ENCODE results near the gene COL20A1.

Gene COL20A1

DNA sequence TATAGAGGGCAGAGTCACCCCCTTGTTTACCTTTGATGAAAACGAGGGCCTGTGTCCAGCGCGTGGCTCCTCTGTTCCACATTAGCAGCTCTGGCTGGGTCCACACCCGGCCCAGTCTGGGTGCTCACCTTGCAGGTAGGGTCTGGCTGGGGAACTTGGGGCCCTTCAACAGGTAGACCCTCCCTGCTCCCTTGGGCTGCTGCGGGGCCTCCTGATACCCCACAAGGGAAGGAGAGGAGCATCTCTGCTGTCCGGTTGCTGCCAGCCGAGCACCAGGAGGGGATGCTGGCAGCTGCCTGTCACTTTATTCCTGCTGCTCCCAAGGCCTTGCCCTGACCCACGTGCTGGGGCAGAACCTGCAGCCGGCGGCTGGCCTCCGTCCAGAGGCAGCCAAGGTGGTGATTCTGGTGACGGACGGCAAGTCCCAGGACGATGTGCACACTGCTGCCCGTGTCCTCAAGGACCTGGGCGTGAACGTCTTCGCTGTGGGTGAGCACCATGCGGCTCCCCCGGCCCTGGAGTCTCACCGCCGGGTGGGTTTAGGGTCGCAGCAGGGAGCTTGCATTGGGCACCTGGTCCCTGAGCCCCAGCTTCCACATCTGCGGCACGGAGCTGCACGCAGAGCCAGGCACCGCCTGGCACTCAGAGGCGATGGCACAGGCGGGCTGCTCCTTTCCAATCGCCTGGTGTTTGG lies 15.4 kb downstream of the COL20A1 start:
- DNase-seq (ENCODE audit: low spot score) = no peak

DNA sequence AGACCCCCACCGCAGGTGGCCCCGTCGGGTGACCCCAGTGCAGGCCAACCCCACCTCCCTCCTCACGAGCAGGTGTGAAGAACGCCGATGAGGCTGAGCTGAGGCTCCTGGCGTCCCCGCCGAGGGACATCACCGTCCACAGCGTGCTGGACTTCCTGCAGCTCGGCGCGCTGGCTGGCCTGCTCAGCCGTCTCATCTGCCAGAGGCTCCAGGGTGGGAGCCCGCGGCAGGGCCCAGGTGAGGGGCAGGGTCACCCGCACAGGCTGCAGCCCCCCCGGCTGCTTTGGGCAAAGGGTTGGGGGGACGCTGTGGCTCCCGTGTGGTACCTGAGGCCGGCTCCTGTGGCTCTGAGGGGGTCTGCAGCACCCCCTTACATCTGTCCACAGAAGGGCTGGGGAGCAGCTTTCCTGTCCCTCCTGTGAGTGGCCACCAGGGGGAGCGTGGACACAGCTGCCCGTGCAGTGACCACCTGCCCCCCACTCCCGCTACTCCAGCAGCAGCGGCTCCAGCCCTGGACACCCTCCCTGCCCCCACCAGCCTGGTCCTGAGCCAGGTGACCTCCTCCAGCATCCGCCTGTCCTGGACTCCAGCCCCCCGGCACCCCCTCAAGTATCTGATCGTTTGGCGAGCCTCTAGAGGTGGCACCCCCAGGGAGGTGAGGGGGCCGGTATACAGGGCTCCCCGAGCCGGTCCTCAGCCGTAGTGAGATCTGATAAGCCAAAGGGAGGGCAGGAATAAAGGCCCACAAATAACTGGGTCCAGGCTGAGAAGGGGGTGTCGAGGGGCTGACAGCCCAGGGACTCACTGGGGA lies 16.5 kb downstream of the COL20A1 start:
- DNase-seq (ENCODE audit: low spot score) = no peak

DNA sequence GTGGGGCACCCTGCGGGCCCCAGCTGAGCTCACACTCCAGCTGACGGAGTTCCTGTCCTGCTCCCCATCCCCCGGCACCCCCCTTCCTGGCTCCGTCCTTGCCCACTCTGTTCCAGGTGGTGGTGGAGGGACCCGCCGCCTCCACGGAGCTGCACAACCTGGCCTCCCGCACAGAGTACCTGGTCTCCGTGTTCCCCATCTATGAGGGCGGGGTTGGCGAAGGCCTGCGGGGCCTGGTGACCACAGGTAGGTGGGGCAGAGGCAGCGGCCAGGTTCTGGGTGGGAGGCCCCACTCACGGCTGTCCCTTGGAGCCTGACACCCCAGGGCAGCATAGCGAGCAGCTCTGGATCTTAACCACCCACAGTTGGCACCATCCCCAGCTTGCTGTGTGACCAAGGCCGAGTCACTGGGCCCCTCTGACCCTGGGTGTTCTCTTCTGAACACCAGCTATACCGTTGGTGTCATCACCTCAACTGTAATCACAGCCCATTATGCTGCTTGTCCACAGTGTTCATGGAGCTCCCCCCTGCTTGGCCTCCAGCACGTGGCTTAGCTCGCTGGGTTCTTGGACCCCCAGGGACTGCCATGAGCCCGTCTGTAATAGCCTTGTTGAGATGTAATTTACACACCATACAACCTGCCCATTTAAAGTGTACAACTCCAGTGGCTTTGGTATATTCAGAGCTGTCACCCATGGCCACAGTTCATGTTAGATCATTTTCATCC lies 17.4 kb downstream of the COL20A1 start:
- DNase-seq (ENCODE audit: low spot score) = no peak

DNA sequence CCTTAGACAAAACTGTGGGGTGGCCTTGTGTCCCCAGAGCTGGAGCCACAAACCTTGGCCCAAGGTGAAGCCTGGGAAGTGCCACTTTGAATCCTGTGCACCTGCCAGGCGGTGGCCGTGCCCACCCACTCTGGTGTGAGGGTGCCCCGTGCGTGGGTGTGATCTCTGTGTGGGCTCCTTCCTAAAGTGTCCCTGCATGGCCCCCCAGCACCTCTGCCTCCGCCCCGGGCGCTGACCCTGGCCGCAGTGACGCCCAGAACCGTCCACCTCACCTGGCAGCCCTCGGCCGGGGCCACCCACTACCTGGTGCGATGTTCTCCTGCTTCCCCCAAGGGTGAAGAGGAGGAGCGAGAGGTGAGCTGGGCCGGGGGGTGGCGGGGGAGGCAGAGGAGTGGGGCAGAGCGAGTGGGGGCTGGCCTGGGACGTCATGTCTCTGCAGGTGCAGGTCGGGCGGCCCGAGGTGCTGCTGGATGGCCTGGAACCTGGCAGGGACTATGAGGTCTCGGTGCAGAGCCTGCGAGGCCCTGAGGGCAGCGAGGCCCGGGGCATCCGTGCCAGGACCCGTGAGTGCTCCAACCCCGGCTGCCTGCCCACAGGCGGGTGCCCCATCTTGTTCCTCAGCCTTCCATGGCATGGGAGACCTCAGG lies 18.3 kb downstream of the COL20A1 start:
- DNase-seq (ENCODE audit: low spot score) = no peak

DNA sequence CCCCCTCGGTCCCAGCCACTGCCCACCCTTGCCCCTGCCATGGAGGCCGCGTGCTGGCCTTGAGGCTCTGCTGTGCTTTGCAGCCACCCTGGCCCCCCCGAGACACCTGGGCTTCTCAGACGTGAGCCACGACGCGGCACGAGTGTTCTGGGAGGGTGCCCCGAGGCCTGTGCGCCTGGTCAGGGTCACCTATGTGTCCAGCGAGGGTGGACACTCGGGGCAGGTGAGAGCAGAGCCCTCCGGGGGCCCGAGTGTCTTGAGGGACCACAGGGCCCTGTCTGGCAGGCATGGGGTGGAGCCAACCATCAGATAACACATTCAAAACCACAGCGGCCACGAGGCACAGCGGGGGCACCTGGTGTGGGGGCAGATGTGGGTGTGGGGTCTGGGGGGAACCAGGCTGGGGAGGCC lies 18.9 kb downstream of the COL20A1 start:
- no peak for DNase-seq (ENCODE audit: low spot score)

DNA sequence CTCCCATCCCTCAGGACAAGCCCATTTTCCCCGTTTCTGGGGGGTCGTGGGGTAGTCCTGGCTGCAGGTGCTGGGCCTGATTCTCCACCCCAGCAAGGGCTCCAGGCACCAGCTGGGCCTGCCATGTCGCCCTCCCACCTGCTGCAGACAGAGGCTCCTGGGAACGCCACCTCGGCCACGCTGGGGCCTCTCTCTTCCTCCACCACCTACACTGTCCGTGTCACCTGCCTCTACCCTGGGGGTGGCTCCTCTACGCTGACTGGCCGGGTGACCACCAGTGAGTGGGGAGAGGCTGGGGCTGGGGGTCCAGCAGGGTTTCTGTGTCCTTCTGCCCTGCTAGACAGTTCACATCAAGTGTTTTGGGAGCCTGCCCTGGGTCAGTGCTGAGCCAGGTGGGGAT lies 19.3 kb downstream of the COL20A1 start:
- no peak for DNase-seq (ENCODE audit: low spot score)

DNA sequence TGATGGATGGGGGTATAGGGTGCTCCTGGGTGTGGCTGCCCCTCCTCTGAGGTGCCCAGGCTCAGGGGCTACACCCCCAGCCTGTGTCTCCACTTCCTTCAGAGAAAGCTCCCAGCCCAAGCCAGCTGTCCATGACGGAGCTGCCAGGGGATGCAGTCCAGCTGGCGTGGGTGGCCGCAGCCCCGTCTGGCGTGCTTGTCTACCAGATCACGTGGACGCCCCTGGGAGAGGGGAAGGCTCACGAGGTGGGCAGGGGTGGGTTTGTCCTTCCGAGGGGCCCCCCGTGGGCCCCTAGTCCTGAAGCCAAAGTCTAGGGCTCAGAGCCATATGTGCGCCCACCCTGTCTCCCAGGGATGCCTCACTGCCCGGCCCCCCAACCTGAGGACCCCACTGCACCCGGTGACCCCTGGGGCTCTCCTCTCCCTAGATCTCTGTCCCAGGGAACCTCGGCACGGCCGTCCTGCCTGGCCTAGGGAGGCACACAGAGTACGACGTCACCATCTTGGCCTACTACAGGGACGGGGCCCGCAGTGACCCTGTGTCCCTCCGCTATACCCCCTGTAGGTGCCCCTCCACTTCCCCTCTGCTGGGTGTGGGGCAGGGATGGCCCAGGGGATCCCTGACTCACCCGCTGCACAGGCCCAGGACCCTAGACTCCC lies 19.8 kb downstream of the COL20A1 start:
- DNase-seq (ENCODE audit: low spot score) = no peak

DNA sequence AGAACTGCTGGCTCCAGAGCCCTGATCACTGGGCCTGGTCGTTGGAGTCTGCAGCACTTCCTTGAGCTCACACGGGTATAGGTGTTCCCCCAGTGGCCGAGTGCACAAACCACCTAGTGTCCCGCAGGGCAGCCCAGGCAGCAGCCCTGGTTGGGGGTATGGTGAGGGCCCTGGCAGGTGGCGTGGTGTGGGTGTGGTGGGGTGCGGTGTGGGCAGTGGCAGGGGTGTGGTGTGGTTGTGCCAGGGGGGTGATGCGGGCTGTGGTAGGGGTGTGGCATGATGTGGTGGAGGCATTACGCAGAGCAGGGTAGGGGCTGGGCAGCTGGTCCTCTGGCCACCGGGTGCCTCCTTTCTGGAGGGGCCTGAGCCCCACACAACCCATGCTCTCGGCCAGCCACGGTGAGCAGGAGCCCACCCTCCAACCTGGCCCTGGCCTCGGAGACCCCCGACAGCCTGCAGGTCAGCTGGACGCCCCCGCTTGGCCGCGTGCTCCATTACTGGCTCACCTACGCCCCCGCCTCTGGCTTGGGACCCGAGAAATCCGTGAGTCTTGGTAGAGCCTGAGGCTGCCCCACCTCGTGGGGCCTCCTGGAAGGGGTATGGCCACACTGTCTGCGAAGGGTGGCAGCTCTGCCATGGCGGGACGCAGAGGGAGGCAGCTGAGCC lies 20.5 kb downstream of the COL20A1 start:
- no peak for DNase-seq (ENCODE audit: low spot score)

DNA sequence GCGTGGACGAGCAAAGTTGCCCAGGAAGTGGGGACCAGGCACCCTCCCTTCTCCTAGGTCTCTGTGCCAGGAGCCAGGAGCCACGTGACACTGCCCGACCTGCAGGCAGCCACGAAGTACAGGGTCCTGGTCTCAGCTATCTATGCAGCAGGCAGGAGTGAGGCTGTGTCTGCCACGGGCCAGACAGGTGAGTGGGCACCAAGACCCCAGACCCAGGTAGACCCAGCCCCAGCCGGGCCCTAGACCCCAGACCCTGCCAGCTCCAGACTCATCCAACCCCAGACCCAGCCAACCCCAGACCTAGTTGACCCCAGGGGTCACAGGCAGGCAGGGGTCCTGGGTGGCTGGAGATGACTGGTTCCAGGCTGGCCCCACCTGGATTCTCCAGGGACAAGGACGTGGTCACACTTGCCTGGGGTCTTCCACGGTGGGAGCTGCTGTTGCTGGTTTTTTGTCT lies 21.1 kb downstream of the COL20A1 start:
- DNase-seq (ENCODE audit: low spot score) = no peak

DNA sequence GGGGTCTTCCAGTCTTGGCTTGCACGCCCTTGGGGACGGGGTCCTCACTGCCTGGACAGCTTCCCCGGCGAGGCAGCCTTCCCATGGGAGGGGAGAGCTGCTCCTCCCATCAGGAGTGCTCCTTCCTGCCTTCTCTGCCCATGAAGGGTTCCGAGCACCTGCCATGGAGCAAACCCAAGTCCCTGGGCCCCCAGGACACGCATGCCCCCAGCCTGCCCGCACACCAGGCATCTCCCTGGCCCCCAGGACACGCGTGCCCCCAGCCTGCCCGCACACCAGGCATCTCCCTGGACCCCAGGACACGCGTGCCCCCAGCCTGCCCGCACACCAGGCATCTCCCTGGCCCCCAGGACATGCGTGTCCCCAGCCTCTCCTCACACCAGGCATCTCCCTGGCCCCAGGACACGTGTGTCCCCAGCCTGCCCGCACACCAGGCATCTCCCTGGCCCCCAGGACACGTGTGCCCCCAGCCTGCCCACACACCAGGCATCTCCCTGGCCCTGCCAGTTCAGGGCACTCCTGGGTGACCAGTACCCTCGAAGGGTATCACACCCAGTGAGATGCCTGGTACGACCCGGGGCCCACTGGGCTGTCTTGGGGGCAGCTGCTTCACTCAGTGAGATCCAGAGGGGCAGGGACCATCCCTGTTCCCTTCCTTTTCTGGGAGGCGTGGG lies 21.7 kb downstream of the COL20A1 start:
- no peak for DNase-seq (ENCODE audit: low spot score)

DNA sequence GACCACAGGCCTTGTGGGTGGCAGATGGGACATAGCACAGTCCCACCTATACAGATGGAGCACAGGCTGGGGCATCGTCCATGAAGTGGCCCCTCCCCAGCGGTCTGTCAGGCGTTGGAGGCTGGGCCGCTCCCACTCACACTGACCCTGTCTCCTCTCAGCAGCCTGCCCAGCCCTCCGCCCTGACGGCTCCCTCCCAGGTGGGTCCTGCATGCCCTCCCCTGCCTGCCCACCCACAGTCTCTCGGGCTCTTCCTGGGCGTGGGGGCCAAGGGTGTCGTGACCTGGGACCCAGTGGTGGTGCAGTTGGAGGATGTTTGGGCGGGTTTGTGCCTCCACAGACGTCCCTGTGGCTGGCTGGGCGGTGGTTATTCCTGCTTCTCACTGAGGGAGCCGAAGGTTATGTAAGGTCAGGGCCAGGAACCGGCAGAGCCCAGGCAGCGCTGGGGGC lies 22.3 kb downstream of the COL20A1 start:
- DNase-seq (ENCODE audit: low spot score) = no peak

DNA sequence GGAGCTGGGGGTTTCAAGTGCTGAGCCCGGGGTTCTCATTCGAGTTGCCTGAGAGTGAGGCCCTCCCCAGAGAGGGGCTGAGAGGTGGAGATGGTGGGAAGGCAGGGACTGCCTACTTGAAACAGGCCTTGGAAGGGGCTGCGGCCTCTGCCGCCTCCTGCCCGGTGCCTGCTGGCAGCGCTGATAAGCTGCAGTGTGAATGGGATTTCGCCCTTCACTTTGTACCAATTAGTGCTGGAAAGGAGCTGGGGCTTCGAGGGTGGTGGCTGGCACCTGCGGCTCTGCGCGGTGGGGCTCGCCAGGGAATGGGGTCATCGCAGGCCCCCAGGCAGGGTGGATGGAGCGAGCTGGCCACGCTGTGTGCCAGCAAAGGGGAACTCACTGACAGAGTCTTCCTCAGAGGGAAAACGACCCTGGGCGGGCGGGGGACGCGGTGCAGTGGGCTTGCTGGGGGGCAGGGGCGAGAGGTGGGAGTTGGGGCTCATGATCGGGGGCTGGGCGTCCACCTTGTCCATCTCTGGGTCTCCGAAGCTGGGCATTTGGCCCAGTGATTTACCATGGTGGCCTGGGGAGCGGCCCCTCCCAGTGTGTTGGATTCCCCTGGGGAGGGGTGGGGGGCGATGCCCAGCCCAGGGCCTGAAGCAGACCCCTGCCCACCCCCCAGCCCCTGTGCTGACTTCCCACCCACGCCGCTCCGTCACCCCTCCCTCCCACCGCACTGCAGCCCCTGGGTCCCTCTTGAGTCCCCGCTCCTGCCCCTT lies 22.9 kb downstream of the COL20A1 start:
- no peak for DNase-seq (ENCODE audit: low spot score)

DNA sequence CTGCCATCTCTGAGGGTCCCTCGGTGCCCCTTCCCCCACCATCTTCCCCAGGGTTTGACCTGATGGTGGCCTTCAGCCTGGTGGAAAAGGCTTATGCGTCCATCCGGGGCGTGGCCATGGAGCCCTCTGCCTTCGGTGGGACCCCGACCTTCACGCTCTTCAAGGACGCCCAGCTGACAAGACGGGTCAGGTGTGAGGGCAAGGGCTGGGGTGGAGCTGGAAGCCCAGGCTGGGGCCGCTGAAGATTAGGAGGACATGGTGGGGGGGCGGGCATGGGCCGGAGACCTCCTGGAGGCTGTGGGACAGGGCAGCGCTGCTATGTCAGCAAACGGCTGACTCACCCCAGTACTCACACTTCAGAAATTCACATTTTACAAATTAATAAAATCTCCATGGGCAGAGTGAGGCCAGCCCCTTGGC lies 23.5 kb downstream of the COL20A1 start:
- no peak for DNase-seq (ENCODE audit: low spot score)

DNA sequence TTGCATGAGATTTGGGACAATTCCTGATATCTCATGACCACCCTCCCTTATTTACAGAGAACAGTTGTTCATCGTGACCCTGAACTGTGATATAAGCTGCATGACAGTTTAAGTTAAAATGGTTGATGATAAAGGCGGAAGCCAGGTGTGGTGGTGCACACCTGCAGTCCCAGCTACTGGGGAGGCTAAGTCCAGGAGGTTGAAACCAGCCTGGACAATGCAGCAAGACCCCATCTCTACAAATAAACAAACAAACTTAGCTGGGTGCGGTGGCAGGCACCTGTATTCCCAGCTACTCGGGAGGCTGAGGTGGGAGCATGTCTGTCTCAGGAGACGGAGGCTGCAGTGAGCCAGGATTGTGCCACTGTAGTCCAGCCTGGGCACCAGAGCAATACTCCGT lies 24.1 kb downstream of the COL20A1 start:
- no peak for DNase-seq (ENCODE audit: low spot score)

DNA sequence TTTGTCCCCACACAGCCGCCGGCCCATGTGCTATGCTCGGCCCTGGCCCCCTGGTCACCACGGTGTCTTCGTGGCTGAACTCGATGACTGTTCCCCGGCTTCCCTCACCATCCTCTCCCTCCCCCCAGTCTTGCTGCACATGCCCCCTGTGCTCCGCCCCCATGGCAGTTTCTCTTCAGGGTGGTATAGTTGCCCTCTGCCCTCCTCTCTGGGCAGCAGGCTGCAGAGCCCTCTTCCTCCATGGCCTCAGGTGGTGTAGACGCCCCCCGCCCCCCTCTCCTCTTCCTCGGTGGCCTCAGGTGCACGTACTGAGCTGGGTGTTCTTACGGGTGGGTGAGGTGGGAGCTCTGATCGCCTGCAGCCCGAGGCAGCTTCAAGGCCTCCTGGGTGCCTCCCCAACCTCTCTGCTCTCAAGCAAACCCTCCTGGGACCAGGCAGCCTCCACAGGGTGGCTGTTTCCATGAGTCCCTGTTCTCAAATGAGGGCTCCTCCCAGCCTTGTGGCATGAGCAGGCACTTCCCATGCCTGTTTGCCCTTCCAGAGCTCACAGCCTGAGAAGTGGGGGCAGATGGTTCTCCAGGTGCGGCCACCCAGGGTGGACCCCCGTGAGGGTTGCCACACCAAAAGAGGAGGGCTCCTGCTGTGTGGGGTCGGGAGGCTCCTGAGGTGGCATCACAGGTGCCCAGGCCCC lies 24.8 kb downstream of the COL20A1 start:
- no peak for DNase-seq (ENCODE audit: low spot score)

DNA sequence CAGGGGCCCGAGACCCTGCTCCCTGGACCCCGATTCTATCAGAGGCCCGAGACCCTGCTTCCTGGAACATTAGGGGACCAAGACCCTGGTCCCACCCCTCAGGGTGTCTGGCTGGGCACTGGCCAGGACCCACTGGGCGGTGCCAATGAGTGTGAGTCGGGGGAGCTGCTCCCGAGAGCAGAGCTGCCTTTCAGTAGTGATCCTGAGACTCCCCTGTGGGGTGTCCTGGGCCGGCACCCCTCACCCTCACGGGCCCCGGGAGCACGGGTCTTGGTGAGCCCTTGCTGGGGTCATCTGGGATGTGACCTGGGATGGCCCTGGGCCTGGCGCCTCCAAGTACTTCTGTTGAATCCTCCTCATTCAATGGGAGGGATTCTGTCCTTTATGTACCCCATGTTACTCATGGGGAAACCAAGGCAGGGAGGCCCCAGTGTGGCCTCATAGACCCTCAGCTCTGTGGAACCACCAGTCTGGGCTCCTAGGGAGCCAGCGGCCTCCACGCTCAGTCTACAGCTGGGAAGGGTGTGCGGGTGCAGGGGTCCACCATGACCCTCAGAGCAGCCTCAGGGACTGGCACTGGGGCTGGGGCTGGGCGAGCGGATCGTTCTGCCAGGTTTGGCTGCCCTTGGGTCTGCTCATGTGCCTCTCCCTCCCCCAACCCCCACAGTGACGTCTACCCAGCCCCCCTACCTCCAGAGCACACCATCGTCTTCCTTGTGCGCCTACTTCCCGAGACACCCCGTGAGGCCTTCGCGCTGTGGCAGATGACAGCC lies 25.6 kb downstream of the COL20A1 start:
- DNase-seq (ENCODE audit: low spot score) = no peak

DNA sequence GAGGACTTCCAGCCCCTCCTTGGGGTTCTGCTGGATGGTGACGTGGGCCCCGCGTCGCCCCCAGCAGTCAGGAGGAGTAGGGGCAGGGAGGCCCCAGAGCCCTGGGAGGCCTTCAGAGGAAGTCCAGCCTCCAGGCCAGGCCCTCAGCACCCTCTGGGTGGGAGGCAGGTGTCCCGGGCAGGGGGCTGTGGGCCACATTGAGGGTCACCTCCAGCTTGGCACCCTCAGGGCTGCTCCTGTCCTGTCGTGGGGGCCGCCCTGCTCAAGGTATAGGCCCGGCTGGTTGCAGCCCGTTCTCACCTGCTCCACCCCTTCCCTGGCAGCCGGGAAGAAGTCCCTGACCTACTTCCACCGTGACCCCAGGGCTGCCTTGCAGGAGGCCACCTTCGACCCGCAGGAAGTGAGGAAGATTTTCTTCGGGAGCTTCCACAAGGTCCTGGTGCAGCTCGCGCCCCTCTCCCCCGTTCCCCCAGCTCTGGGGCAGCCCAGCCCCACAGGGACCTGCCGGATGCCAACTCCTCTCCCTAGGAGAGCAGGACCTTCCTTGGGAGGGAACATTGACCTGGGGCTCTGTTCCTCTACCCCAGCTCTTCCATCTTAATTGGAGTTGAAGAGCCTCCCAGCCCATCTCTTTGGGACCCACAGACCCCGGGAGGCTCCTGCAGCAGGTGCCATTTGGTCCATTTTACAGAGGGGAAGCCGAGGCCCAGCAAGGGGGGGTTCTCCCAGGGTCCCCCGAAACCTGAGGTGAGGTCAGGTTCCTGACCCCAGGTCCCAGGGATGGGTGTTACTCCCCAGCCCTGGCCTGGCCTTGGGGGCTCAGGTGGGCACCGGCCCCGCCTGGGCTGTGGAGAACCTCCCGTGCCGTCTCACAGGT lies 26.4 kb downstream of the COL20A1 start:
- DNase-seq (ENCODE audit: low spot score) = no peak
